Endodermal cell (in vitro differentiated cells): ENCODE results near the gene CDT1. TPM values are rescaled to one million over a fixed set of nuclear protein-coding genes. Genes with fewer than 3 reads are reported as not detected.

Source experiments
- DNase-seq: peaks from one replicate; pipeline ENCODE4 v3.0.0-alpha.2; 2017
- H3K27ac ChIP-seq: 2 replicates; pipeline ENCODE4 v1.5.1; 2013; ENCODE audit warnings: mild to moderate bottlenecking, low read depth, low read length, moderate library complexity
- H3K27me3 ChIP-seq: 2 replicates; pipeline ENCODE4 v1.6.1; 2013; ENCODE audit warnings: mild to moderate bottlenecking, low read length, moderate library complexity; ENCODE audit not compliant: insufficient read depth, control insufficient read depth, poor library complexity, severe bottlenecking
- H3K36me3 ChIP-seq: 2 replicates; pipeline ENCODE4 v1.7.0; 2013; ENCODE audit warnings: mild to moderate bottlenecking, low read length, moderate library complexity; ENCODE audit not compliant: control insufficient read depth, insufficient read depth
- H3K4me1 ChIP-seq: one replicate; pipeline ENCODE4 v1.7.0; 2013; ENCODE audit warnings: low read length; ENCODE audit not compliant: control insufficient read depth, insufficient read depth
- H3K4me3 ChIP-seq: 2 replicates; pipeline ENCODE4 v1.5.1; 2013; ENCODE audit warnings: mild to moderate bottlenecking, low read length, moderate library complexity
- H3K9ac ChIP-seq: 2 replicates; pipeline ENCODE4 v1.6.1; 2013; ENCODE audit warnings: mild to moderate bottlenecking, low read length, moderate library complexity; ENCODE audit not compliant: poor library complexity, severe bottlenecking; ENCODE audit errors: extremely low read depth
- H3K9me3 ChIP-seq: 2 replicates; pipeline ENCODE4 v1.6.1; 2013; ENCODE audit warnings: mild to moderate bottlenecking, low read length, moderate library complexity; ENCODE audit not compliant: control insufficient read depth
- H3K27ac Mint-ChIP-seq: 2 replicates; pipeline ENCODE4 v1.8.0; 2020; ENCODE audit warnings: mixed read lengths
- H3K27me3 Mint-ChIP-seq: 2 replicates; pipeline ENCODE4 v1.8.0; 2021; ENCODE audit warnings: mild to moderate bottlenecking, mixed read lengths; ENCODE audit not compliant: insufficient read depth
- H3K36me3 Mint-ChIP-seq: 2 replicates; pipeline ENCODE4 v1.8.0; 2020; ENCODE audit warnings: low read depth, mixed read lengths
- H3K4me1 Mint-ChIP-seq: 2 replicates; pipeline ENCODE4 v1.8.0; 2020; ENCODE audit warnings: mixed read lengths
- H3K4me3 Mint-ChIP-seq: 2 replicates; pipeline ENCODE4 v1.8.0; 2020; ENCODE audit warnings: mild to moderate bottlenecking, moderate library complexity, mixed read lengths
- H3K9me3 Mint-ChIP-seq: 2 replicates; pipeline ENCODE4 v1.8.0; 2020; ENCODE audit warnings: mild to moderate bottlenecking, mixed read lengths
- CTCF ChIP-seq: fragments of 200-600 bp; sonication (generic); conservative IDR thresholded peaks from 2 replicates; pipeline ENCODE4 v1.5.0; 2021; ENCODE audit warnings: antibody characterized with exemption, mild to moderate bottlenecking
- WGBS, 2 experiments: methylation state at CpG; one replicate each; pipeline versions ENCODE4 v1.1.5 to v1.1.7; 2013; ENCODE audit warnings: missing lambda C conversion rate in 2 of 2, mixed read lengths in 1 of 2; ENCODE audit not compliant: insufficient coverage in 1 of 2, insufficient read length in 1 of 2; 5-methylcytosine and 5-hydroxymethylcytosine counted together
- total RNA-seq, 2 donors: library from RNA; stranded (reverse); fragmentation: NEBNext Ultra II Directional in 1 of 2; extraction: Animal tissue kit (Norgen Biotek cat#: 25700) in 1 of 2; gene quantifications; 2 replicates in 1 of 2; 3 replicates in 1 of 2; pipeline ENCODE4 v1.2.1, GENCODE V29; 2021

Gene CDT1
- total RNA-seq, 2 donors from 2014 or later, result 57.1 to 63.0 TPM

DNA sequence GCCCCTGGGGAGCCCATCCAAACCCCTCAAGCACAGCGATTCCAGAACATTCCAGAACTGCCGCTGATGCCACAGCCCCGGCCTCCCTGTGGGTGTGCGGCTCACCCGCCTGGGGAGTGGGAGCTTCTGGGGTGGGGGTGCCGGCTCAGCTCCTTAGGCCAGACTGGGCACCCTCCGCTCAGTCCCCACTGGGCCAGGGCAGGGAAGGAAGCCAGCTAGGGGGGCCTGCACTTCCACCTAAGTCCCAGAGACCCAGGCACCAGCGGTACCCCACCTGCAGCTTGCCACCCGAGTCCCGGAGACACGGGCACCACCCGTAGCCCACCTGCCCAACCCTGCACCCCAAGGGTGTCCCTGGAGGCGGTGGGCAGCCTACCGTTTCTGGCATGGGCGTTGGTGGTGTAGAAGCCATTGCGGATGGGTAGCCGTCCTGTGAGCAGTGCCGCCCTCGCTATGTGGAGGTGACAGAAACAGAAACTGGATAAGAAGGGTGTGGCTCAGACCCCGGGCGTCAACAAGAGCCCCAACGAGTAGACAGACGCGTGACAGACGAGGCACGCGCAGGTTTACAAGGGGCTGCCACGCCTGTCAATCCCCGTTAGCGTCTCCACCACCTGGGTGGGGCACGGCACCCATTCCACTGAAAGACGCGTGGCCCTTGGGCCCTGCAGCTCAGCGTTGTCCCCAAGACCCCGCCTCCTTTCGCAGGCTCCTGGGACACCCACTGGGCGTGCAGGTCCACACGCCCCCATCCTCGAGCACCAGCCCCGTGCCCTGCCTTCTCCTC, 38.1 kb downstream of the CDT1 start:
- Mint-ChIP-seq H3K4me1 (no peaks in the 10 kb centered on the region), H3K9me3 (no peaks in the 10 kb centered on the region), H3K27ac (no peak overlapping the region), H3K27me3 (no peaks in the 10 kb centered on the region), H3K36me3 (peaks cover 12% of the 10 kb centered on the region), H3K4me3 (no peak overlapping the region)
- Histone ChIP-seq H3K27ac (no peak overlapping the region), H3K36me3 (no peaks in the 10 kb centered on the region), H3K9me3 (no peaks in the 10 kb centered on the region), H3K9ac (no peak overlapping the region), H3K27me3 (no peaks in the 10 kb centered on the region), H3K4me1 (no peaks in the 10 kb centered on the region), H3K4me3 (no peak overlapping the region)
- TF ChIP-seq CTCF, result no peak
- no peak for DNase-seq
- WGBS, 2 experiments, result 93 to 95% methylated on average over 25 to 40 of the region's 40 CpGs

- Mint-ChIP-seq H3K4me1 (no peaks in the 10 kb centered on the region), H3K4me3 (no peak overlapping the region), H3K27ac (no peak overlapping the region), H3K9me3 (no peaks in the 10 kb centered on the region), H3K36me3 (peaks cover 13% of the 10 kb centered on the region), H3K27me3 (no peaks in the 10 kb centered on the region)
- Histone ChIP-seq H3K4me3 (no peak overlapping the region), H3K4me1 (no peaks in the 10 kb centered on the region), H3K9ac (no peak overlapping the region), H3K27me3 (no peaks in the 10 kb centered on the region), H3K36me3 (no peaks in the 10 kb centered on the region), H3K9me3 (no peaks in the 10 kb centered on the region), H3K27ac (no peak overlapping the region)
- no peak for DNase-seq
- WGBS, 2 experiments, result 89 to 90% methylated on average over 11 to 15 of the region's 15 CpGs
- no peak for TF ChIP-seq CTCF
These were observed 38.7 kb downstream of the CDT1 start for GRCh38 chr16:88842308-88842756.

DNA sequence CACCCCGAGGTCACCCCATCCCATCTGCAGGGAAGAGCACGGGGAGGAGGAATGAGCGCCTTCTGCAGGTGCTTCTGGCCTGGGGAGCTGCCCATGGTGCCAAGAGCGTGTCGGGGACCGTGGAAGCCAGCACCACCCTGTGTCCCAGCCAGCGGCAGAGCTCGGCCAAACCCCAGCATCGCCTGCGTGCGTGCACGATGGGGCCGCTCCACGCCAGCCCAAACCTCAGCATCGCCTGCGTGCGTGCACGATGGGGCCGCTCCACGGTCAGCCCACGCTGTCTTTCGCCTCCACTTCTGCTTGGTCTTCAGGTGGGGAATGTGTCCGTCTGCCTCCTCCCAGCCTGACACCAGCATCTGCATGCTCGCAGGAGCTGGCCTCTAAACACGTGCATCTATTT, 39.2 kb downstream of the CDT1 start:
- H3K4me3 Mint-ChIP-seq, result no peak overlapping the region
- Histone ChIP-seq H3K27ac (no peak overlapping the region), H3K27me3 (no peaks in the 10 kb centered on the region), H3K9me3 (no peaks in the 10 kb centered on the region), H3K4me3 (no peak overlapping the region), H3K4me1 (no peaks in the 10 kb centered on the region), H3K36me3 (no peaks in the 10 kb centered on the region), H3K9ac (no peak overlapping the region)
- 95 to 96% methylated on average over 17 to 25 of the region's 25 CpGs for WGBS, 2 experiments
- no peak for TF ChIP-seq CTCF
- peaks cover 18% of the 10 kb centered on the region for H3K36me3 Mint-ChIP-seq
- H3K27ac Mint-ChIP-seq, result no peak overlapping the region
- H3K27me3 Mint-ChIP-seq, result no peaks in the 10 kb centered on the region
- no peak for DNase-seq
- no peaks in the 10 kb centered on the region for H3K9me3 Mint-ChIP-seq
- no peaks in the 10 kb centered on the region for H3K4me1 Mint-ChIP-seq
